Endothelial cell of umbilical vein (primary cell): ENCODE results near the gene BACH2.

Experiments used
- EZH2 ChIP-seq: IDR thresholded peaks from 2 replicates; pipeline ENCODE4 v1.6.1; 2012; ENCODE audit warnings: borderline replicate concordance, low read depth, mild to moderate bottlenecking, moderate library complexity, low read length, inconsistent platforms; ENCODE audit not compliant: severe bottlenecking
- FOS ChIP-seq: IDR thresholded peaks from 2 replicates; pipeline ENCODE4 v1.6.1; 2011; ENCODE audit warnings: mild to moderate bottlenecking, low read length, moderate library complexity, borderline replicate concordance; ENCODE audit not compliant: insufficient read depth
- JUN ChIP-seq: IDR thresholded peaks from 2 replicates; pipeline ENCODE4 v1.6.1; 2011; ENCODE audit warnings: borderline replicate concordance, low read depth; ENCODE audit not compliant: insufficient read length, insufficient read depth
- MYC ChIP-seq: IDR thresholded peaks from one replicate; pipeline ENCODE4 v1.6.1; 2011; ENCODE audit warnings: mild to moderate bottlenecking, low read depth, low read length
- POLR2A ChIP-seq: IDR thresholded peaks from 2 replicates; pipeline ENCODE4 v1.6.1; 2012; ENCODE audit warnings: low read depth, mild to moderate bottlenecking, control low read depth, low read length
- POLR2AphosphoS5 ChIP-seq: IDR thresholded peaks from 2 replicates; pipeline ENCODE4 v1.6.1; 2012; ENCODE audit warnings: low read depth, mild to moderate bottlenecking, control low read depth, low read length, moderate library complexity; ENCODE audit not compliant: insufficient read depth
- TF ChIP-seq, protein P1 (sequence below), 2 donors: IDR thresholded peaks; 1 replicate in 1 of 2; 2 replicates in 1 of 2; pipeline ENCODE4 v1.5.1; 2011; ENCODE audit warnings: low read length in 2 of 2, mild to moderate bottlenecking in 2 of 2, moderate library complexity in 2 of 2, control low read depth in 1 of 2, inconsistent platforms in 1 of 2, low read depth in 1 of 2; ENCODE audit not compliant: insufficient read depth in 1 of 2; ENCODE audit errors: extremely low read depth in 1 of 2
- TF ChIP-seq, protein P2 (sequence below): IDR thresholded peaks from 2 replicates; pipeline ENCODE4 v1.6.1; 2011; ENCODE audit not compliant: insufficient read depth, insufficient read length

DNA sequence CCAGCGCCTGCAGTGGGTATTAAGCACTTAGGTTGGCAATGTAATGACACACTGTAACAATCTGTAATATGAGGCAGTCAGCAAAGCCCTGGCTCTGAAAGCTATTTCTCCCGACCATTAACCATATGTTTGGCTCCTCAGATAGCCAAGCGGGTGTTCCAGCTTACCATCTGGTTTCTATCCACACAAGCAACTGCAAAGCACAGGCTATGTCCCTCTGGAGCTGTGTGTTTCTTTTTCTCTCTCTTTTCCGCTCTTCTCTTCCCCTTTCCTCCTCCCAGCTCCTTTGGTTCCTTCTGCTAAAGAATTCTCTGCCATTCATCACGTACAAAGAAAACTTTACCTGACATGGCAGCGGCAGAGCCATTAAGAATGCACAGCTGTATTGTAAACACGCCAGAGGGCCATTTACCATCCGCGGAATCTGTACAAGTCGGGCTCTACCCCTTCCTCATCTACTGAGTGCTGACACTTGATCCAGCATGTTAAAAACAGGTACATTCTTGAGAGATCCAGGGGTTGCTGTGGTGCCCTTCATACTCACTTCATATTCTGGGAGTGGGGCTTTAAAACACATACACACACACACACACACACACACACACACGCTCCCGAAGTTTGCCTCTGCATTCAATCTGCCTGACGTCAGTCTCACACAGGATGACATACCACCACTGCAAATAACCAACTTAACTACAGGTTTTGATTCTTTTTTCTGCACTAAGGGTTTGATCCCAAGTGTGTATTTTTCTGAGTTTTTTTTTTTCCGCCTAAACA is 77.2 kb downstream of the BACH2 start:
- TF ChIP-seq, protein P1, sequence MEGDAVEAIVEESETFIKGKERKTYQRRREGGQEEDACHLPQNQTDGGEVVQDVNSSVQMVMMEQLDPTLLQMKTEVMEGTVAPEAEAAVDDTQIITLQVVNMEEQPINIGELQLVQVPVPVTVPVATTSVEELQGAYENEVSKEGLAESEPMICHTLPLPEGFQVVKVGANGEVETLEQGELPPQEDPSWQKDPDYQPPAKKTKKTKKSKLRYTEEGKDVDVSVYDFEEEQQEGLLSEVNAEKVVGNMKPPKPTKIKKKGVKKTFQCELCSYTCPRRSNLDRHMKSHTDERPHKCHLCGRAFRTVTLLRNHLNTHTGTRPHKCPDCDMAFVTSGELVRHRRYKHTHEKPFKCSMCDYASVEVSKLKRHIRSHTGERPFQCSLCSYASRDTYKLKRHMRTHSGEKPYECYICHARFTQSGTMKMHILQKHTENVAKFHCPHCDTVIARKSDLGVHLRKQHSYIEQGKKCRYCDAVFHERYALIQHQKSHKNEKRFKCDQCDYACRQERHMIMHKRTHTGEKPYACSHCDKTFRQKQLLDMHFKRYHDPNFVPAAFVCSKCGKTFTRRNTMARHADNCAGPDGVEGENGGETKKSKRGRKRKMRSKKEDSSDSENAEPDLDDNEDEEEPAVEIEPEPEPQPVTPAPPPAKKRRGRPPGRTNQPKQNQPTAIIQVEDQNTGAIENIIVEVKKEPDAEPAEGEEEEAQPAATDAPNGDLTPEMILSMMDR (IDR thresholded peaks at IDR 0.05; ENCODE audit: extremely low read depth in 1 of 2, insufficient read depth in 1 of 2, low read depth in 1 of 2, low read length in 2 of 2): no peak
- TF ChIP-seq EZH2: no peak
- TF ChIP-seq POLR2AphosphoS5: no peak
- no peak for TF ChIP-seq MYC
- TF ChIP-seq, protein P2, sequence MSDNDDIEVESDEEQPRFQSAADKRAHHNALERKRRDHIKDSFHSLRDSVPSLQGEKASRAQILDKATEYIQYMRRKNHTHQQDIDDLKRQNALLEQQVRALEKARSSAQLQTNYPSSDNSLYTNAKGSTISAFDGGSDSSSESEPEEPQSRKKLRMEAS: no peak
- no peak for TF ChIP-seq POLR2A
- peak; percentile 29 for TF ChIP-seq JUN
- TF ChIP-seq FOS: no peak
